ENCODE results near the gene HSPA1A. TPM values are rescaled to one million over a fixed set of nuclear protein-coding genes. Genes with fewer than 3 reads are reported as not detected.
A peak's percentile ranks its signal among the peaks of the same experiment; 100 is the strongest.

Gene HSPA1A
- total and polyA plus RNA-seq, 4 donors: 90.6 to 1,149 (median 139) TPM

GRCh38 chr6:31825553-31825952, 10.2 kb downstream of the HSPA1A start:
- Histone ChIP-seq H3K9me3 (ENCODE audit: control insufficient read depth in 4 of 4, insufficient read depth in 3 of 4, low read length in 3 of 4) (no peaks in the 10 kb centered on the region), H3K4me1 (ENCODE audit: control insufficient read depth in 5 of 5, insufficient read depth in 5 of 5, low read length in 5 of 5) (peaks cover 2 to 28% (median 9%) of the 10 kb centered on the region in 5 donors), H3K27ac (ENCODE audit: low read depth in 1 of 2, low read length in 1 of 2) (peak overlapping the region in 1 of 2 donors; percentile 76), H3K27me3 (ENCODE audit: control insufficient read depth in 3 of 3, insufficient read depth in 3 of 3, low read length in 2 of 3) (no peaks in the 10 kb centered on the region), H3K9ac (ENCODE audit: insufficient read depth in 1 of 2, low read length in 2 of 2) (no peak overlapping the region), H3K36me3 (ENCODE audit: control insufficient read depth in 4 of 4, insufficient read depth in 4 of 4, low read length in 4 of 4) (no peaks in the 10 kb centered on the region), H3K4me3 (no peak overlapping the region)
- WGBS, 2 donors: 57 to 72% methylated on average over 4 of the region's 4 CpGs
- no peak for TF ChIP-seq CTCF (IDR thresholded peaks at IDR 0.05; ENCODE audit: control extremely low read depth, extremely low read depth)
- no peak for ATAC-seq (ENCODE audit: insufficient read depth, low FRiP score)
- DNase-seq: no peak

- Histone ChIP-seq H3K9ac (ENCODE audit: insufficient read depth in 1 of 2, low read length in 2 of 2) (peak overlapping the region; percentile 52 to 79), H3K27ac (ENCODE audit: low read depth in 1 of 2, low read length in 1 of 2) (peak overlapping the region; percentile 91 to 99), H3K27me3 (ENCODE audit: control insufficient read depth in 3 of 3, insufficient read depth in 3 of 3, low read length in 2 of 3) (no peaks in the 10 kb centered on the region), H3K36me3 (ENCODE audit: control insufficient read depth in 4 of 4, insufficient read depth in 4 of 4, low read length in 4 of 4) (no peaks in the 10 kb centered on the region), H3K9me3 (ENCODE audit: control insufficient read depth in 4 of 4, insufficient read depth in 3 of 4, low read length in 3 of 4) (no peaks in the 10 kb centered on the region), H3K4me3 (peak overlapping the region; percentile 2), H3K4me1 (ENCODE audit: control insufficient read depth in 5 of 5, insufficient read depth in 5 of 5, low read length in 5 of 5) (peaks cover 0 to 28% (median 7%) of the 10 kb centered on the region in 5 donors)
- WGBS, 2 donors: 0 to 1% methylated on average over 13 of the region's 13 CpGs
- ATAC-seq (ENCODE audit: insufficient read depth, low FRiP score) (peak; percentile 35), DNase-seq (peak in 2 of 3 donors; percentile 86 to 93)
- no peak for TF ChIP-seq CTCF (IDR thresholded peaks at IDR 0.05; ENCODE audit: control extremely low read depth, extremely low read depth)
Measured at GRCh38 chr6:31826793-31827285, 11.5 kb downstream of the HSPA1A start.

- H3K9ac ChIP-seq (ENCODE audit: insufficient read depth in 1 of 2, low read length in 2 of 2): peak within 1 kb of the TSS; percentile 52 to 79
- peaks cover 0 to 25% (median 7%) of the 10 kb centered on the region in 5 donors for H3K4me1 ChIP-seq (ENCODE audit: control insufficient read depth in 5 of 5, insufficient read depth in 5 of 5, low read length in 5 of 5)
- WGBS, 2 donors: 0 to 1% methylated on average over 46 to 52 of the region's 56 CpGs
- H3K27me3 ChIP-seq (ENCODE audit: control insufficient read depth in 3 of 3, insufficient read depth in 3 of 3, low read length in 2 of 3): no peaks in the 10 kb centered on the region
- DNase-seq: peak; percentile 100
- no peak for TF ChIP-seq CTCF (IDR thresholded peaks at IDR 0.05; ENCODE audit: control extremely low read depth, extremely low read depth)
- no peaks in the 10 kb centered on the region for H3K36me3 ChIP-seq (ENCODE audit: control insufficient read depth in 4 of 4, insufficient read depth in 4 of 4, low read length in 4 of 4)
- H3K4me3 ChIP-seq: peak within 1 kb of the TSS; percentile 79
- H3K27ac ChIP-seq (ENCODE audit: low read depth in 1 of 2, low read length in 1 of 2): peak within 1 kb of the TSS; percentile 96 to 99
- no peaks in the 10 kb centered on the region for H3K9me3 ChIP-seq (ENCODE audit: control insufficient read depth in 4 of 4, insufficient read depth in 3 of 4, low read length in 3 of 4)
- peak; percentile 92 for ATAC-seq (ENCODE audit: insufficient read depth, low FRiP score)
Measured at GRCh38 chr6:31827286-31828079, 12.1 kb downstream of the HSPA1A start, which contains the start of gene HSPA1B. Gene HSPA1B (plus strand): TSS chr6:31827738. CDS start chr6:31827951, 213 bp downstream.

Data from lung (tissue), 12 donors.